Activated CD8-positive, alpha-beta T cell treated with anti-CD3 and anti-CD28 coated beads for 36 hours (primary cell): ENCODE data around the gene OPCML. TPM values are rescaled to one million over a fixed set of nuclear protein-coding genes. Genes with fewer than 3 reads are reported as not detected.

Experiments used
- ATAC-seq: fragments of 200-7000 bp; cut with Tn5 transposase; one replicate; pipeline ENCODE4 v1.10.0; 2021; ENCODE audit warnings: mild to moderate bottlenecking, moderate library complexity
- CTCF ChIA-PET: fragments of 350-600 bp; sonication (Branson Sonifier 250); formaldehyde crosslinking; loops from one replicate; lab custom pipeline; 2021; ENCODE audit warnings: antibody characterized with exemption; lab: Charles Lee
- POLR2A ChIA-PET: fragments of 350-600 bp; sonication (Branson Sonifier 250); formaldehyde crosslinking; loops from one replicate; lab custom pipeline; 2021; ENCODE audit warnings: antibody characterized with exemption; lab: Charles Lee
- DNase-seq: peaks from one replicate; pipeline ENCODE4 v3.0.0-alpha.2; 2020
- H3K27ac Mint-ChIP-seq: one replicate; pipeline ENCODE4 v1.8.0; 2021; ENCODE audit warnings: mild to moderate bottlenecking, mixed read lengths
- H3K27me3 Mint-ChIP-seq: one replicate; pipeline ENCODE4 v1.8.0; 2021; ENCODE audit warnings: mixed read lengths
- H3K36me3 Mint-ChIP-seq: one replicate; pipeline ENCODE4 v1.8.0; 2021; ENCODE audit warnings: low read depth, mixed read lengths
- H3K4me1 Mint-ChIP-seq: one replicate; pipeline ENCODE4 v1.8.0; 2021; ENCODE audit warnings: low read depth, mixed read lengths
- H3K4me3 Mint-ChIP-seq: one replicate; pipeline ENCODE4 v1.8.0; 2021; ENCODE audit warnings: mild to moderate bottlenecking, moderate library complexity, mixed read lengths
- H3K9me3 Mint-ChIP-seq: one replicate; pipeline ENCODE4 v1.8.0; 2021; ENCODE audit warnings: mixed read lengths
- CTCF ChIP-seq: fragments of 200-600 bp; IDR thresholded peaks from one replicate; pipeline ENCODE4 v1.8.0; 2022; ENCODE audit warnings: antibody characterized with exemption, mild to moderate bottlenecking
- intact Hi-C: fragments of 100-400 bp; cut with micrococcal nuclease; formaldehyde crosslinking; loops from one replicate; pipeline ENCODE4 v1.10.0; 2022
- total RNA-seq, 2 experiments: library from RNA; stranded (reverse); gene quantifications; one replicate each; pipeline ENCODE4 v1.2.3, GENCODE V29; 2021

OPCML gene
- total RNA-seq, 2 experiments from 2014 or later = not detected

- no peaks in the 10 kb centered on the region for H3K36me3 Mint-ChIP-seq
- CTCF ChIA-PET = no interaction called here
- intact Hi-C loops = no loop called here
- POLR2A ChIA-PET = no interaction called here
- no peak overlapping the region for H3K4me3 Mint-ChIP-seq
- TF ChIP-seq CTCF = no peak
- H3K27me3 Mint-ChIP-seq = no peaks in the 10 kb centered on the region
- H3K9me3 Mint-ChIP-seq = no peaks in the 10 kb centered on the region
- no peak overlapping the region for H3K27ac Mint-ChIP-seq
- DNase-seq = no peak
- no peak for ATAC-seq
- no peaks in the 10 kb centered on the region for H3K4me1 Mint-ChIP-seq
Measured at GRCh38 chr11:132539590-132540368, 992.5 kb downstream of the OPCML start.

GRCh38 chr11:132538642-132539041, 993.7 kb downstream of the OPCML start:
- Mint-ChIP-seq H3K27me3 (no peaks in the 10 kb centered on the region), H3K27ac (no peak overlapping the region)

GRCh38 chr11:132535830-132536229, 996.5 kb downstream of the OPCML start:
- Mint-ChIP-seq H3K9me3 (no peaks in the 10 kb centered on the region), H3K27me3 (peaks cover 2% of the 10 kb centered on the region), H3K27ac (no peak overlapping the region), H3K36me3 (no peaks in the 10 kb centered on the region), H3K4me3 (no peak overlapping the region), H3K4me1 (no peaks in the 10 kb centered on the region)
- no peak for ATAC-seq
- no peak for TF ChIP-seq CTCF
- intact Hi-C loops = no loop called here
- ChIA-PET CTCF (interaction anchor here (0.6 kb wide), 1 partner anchor 790 kb away, joined by 4 read pairs; no protein-coding TSS in a partner anchor), POLR2A (no interaction called here)
- DNase-seq = no peak

More at GRCh38 chr11:132538642-132539041, 993.7 kb downstream of the OPCML start:
- Mint-ChIP-seq H3K36me3 (no peaks in the 10 kb centered on the region), H3K4me3 (no peak overlapping the region), H3K4me1 (no peaks in the 10 kb centered on the region), H3K9me3 (no peaks in the 10 kb centered on the region)
- DNase-seq (no peak), ATAC-seq (no peak)
- intact Hi-C loops = no loop called here
- no peak for TF ChIP-seq CTCF
- CTCF ChIA-PET = interaction anchor here (0.9 kb wide), 1 partner anchor 12 kb away, joined by 3 read pairs; no protein-coding TSS in a partner anchor
- POLR2A ChIA-PET = no interaction called here

- Mint-ChIP-seq H3K27ac (no peak overlapping the region), H3K9me3 (no peaks in the 10 kb centered on the region), H3K4me1 (no peaks in the 10 kb centered on the region), H3K36me3 (no peaks in the 10 kb centered on the region), H3K4me3 (no peak overlapping the region), H3K27me3 (peaks cover 2% of the 10 kb centered on the region)
- TF ChIP-seq CTCF = no peak
- CTCF ChIA-PET = no interaction called here
- POLR2A ChIA-PET = no interaction called here
- ATAC-seq (no peak), DNase-seq (no peak)
- intact Hi-C loops = no loop called here
Measured at GRCh38 chr11:132531921-132532320, 1000.4 kb downstream of the OPCML start.

GRCh38 chr11:132528181-132528580, 1004.1 kb downstream of the OPCML start:
- ATAC-seq = no peak
- no peak for DNase-seq
- Mint-ChIP-seq H3K4me1 (no peaks in the 10 kb centered on the region), H3K4me3 (no peak overlapping the region), H3K27me3 (peaks cover 1% of the 10 kb centered on the region), H3K9me3 (no peaks in the 10 kb centered on the region), H3K27ac (no peak overlapping the region), H3K36me3 (no peaks in the 10 kb centered on the region)
- CTCF ChIA-PET = no interaction called here
- POLR2A ChIA-PET = no interaction called here
- TF ChIP-seq CTCF = no peak
- intact Hi-C loops = no loop called here
